ENCODE results near the gene PNKD.

Gene PNKD

DNA sequence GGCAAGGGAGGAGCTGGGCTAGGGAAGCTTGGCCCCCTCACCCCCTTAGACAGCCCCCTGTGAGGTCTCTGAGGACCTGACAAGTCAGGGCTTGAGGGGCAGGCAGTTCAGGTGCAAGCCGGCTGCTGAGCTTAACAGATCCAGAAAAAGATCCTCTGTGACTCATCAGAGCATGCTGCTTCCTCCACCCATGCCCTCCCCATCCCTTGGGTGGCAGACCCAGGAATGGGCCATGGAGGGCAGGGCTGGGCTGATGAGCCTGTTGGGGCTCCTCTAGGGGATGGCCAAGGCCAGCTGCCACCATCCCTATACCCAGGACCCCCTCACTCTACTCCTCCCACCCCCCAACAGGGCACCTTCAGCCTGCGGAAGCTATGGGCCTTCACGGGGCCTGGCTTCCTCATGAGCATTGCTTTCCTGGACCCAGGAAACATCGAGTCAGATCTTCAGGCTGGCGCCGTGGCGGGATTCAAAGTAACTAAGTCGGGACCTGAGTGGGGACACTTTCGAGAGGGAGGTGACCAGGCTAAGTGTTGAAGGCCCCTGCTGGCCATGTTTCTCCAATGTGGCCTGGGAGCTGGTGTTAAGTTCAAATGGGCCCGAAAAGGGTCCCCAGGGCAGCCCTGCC lies 113.7 kb downstream of the PNKD start:
- no peak for DNase-seq

DNA sequence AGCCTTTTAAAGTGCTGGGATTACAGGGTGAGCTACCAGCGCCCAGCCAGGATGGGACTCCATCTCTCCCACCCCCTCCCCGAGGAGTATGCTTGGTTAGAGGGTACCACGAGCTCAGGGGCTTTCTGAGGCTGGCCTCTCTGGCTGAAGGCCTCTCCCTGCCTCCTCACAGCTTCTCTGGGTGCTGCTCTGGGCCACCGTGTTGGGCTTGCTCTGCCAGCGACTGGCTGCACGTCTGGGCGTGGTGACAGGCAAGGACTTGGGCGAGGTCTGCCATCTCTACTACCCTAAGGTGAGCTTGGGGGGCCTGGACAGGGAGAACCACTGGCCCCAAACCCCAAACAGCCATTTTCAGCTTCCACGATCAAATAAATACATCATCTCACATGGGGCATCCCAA lies 114.7 kb downstream of the PNKD start:
- DNase-seq: no peak

DNA sequence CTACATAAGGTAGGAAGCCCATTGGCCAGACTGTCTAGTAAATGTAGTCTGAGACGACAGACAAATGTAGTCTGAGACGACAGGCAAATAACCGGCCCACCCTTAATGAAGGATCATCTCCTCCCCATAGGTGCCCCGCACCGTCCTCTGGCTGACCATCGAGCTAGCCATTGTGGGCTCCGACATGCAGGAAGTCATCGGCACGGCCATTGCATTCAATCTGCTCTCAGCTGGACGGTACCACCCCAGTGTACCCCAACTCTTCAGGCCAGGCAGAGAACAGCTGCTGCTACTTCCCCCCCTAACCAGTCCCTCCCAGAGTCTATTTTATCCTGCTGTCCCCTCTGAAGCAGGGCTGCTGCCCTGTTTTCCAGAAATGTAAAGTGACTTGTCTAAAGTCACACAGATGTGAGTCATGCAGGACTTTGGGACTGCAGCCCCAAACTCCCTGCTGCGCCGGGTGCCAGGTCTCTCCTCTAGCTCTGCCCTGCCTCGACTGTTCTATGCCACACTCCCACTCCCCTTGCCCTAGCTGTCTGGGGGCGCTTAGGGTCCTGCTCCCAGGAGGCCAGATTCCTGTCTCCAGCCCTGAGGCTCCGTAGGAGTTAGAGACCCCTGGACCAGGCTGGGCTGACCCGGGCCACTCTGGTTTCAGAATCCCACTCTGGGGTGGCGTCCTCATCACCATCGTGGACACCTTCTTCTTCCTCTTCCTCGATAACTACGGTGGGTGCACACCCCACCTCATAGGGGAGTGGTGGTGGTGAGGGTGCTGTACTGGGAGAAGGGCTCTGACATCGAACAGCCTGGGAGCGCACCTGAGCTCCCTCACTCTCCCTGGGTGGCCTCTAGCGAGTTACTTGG lies 116.4 kb downstream of the PNKD start:
- DNase-seq: no peak

DNA sequence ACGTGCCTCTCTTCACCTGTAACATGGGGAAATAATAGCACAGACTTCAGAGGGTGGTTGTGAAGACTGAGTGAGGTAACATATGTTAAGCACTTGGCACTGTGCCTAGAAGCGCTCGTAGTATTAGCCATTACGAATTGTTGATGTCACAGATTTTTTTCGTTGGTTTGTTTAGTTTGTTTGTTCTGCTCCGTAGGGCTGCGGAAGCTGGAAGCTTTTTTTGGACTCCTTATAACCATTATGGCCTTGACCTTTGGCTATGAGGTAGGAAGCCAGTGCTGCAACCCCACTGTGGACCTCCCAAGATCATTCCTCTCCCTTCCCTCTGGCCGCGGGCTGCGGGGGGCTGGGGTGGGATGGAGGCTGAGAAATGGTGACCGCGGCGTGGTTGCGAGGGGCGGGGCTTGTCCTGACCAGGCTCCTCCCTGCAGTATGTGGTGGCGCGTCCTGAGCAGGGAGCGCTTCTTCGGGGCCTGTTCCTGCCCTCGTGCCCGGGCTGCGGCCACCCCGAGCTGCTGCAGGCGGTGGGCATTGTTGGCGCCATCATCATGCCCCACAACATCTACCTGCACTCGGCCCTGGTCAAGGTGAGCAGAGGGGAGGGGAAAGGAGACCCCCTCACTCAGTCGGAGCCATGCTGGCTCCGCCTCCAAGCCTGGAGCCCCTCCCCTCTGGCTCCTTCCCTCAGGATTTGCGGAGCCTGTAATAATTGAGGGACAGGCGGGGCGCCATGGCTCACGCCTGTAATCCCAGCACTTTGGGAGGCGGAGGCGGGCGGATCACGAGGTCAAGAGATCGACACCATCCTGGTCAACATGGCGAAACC lies 117.3 kb downstream of the PNKD start:
- DNase-seq: peak; percentile 66

DNA sequence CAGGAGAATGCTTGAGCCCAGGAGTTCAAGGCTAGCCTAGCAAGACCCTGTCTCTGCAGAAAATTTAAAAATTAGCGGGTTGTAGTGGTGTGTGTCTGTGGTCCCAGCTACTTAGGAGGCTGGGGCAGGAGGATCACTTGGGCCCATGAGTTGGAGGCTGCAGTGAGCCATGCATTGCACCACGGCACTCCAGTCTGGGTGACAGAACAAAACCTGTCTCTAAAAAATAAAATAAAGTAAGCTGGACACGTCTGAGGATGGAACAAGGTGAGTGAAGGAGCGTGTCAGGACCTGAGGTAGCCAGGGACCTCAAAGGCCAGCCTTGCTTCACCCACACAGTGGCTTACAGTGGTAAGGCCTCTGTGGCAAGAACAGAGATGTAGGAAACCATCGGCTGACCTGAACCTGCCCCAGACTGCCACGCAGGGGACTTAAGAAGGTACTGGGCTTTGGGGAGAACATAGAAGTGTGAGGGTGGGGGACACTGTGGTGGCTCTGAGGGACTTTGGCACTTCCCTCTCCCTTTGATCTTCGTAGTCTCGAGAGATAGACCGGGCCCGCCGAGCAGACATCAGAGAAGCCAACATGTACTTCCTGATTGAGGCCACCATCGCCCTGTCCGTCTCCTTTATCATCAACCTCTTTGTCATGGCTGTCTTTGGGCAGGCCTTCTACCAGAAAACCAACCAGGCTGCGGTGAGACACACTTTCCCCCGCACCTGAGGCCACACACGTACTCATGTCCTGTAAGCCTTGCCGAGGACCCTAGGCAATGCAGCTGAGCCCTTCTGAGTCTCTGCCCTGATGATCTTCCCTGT lies 119.2 kb downstream of the PNKD start:
- no peak for DNase-seq

DNA sequence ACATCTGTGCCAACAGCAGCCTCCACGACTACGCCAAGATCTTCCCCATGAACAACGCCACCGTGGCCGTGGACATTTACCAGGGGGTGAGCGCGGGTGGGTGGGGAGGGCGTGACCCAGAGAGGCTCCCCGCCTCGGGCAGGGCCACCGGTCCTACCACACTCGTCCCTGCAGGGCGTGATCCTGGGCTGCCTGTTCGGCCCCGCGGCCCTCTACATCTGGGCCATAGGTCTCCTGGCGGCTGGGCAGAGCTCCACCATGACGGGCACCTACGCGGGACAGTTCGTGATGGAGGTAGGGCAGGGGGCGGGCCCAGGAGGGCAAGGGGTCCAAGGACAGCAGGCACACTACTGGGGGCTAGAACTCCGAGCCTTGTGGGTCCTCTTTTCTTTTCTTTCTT lies 120.9 kb downstream of the PNKD start:
- DNase-seq: no peak

DNA sequence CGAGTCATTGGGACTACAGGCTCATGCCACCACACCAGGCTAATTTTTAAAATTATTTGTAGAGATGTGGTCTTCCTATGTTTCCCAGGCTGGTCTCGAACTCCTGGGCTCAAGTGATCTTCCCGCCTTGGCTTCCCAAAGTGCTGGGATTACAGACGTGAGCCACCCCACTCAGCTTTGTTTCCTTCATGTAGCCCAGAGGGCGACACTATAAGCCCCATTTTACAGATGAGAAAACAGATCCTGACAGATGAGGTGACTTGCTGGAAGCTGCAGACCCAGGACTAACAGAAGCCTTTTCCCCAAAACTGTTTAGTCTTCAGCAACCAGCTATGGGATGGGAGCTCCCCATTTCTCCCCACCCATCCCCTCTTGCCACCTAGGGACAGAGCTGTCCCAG lies 122.1 kb downstream of the PNKD start:
- no peak for DNase-seq

DNA sequence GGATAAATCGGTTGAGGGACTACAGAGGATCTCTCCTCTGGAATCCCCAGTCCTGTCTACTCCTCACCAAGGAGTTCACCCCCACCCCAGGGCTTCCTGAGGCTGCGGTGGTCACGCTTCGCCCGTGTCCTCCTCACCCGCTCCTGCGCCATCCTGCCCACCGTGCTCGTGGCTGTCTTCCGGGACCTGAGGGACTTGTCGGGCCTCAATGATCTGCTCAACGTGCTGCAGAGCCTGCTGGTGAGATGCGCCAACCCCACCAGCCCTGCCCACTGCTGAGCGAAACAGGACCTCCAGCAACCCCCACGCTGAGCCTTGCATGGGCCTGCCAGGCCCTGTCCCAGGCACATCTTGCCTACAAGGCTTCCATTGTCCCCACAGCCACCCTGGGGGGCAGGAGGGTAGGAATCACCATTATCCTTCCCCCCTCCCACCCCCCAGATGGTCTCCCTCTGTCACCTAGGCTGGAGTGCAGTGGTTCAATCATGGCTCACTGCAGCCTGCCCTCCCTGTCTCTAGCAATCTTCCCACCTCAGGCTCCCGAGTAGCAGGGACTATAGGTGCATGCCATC lies 122.7 kb downstream of the PNKD start:
- DNase-seq: no peak

DNA sequence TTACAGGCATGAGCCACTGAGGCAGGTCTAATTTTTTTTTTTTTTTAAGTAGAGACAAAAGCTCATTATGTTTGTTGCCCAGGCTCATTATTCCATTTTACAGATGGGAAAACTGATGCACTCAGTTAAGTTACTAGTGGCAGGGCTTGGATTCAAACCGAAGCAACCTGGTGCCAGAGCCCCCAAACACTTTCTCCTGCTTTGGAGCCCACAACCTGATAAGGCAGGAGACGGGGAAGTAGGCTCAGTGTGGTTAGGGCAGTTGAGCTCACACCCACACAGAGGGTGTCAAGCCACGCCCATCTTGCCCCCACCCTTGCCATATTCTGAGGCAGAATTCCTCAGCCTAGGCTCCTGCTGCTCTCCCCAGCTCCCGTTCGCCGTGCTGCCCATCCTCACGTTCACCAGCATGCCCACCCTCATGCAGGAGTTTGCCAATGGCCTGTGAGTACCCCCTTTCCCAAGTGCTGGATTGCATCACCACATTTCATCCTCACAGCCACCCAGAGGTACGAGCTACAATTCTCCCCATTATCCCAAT lies 123.5 kb downstream of the PNKD start:
- no peak for DNase-seq

DNA sequence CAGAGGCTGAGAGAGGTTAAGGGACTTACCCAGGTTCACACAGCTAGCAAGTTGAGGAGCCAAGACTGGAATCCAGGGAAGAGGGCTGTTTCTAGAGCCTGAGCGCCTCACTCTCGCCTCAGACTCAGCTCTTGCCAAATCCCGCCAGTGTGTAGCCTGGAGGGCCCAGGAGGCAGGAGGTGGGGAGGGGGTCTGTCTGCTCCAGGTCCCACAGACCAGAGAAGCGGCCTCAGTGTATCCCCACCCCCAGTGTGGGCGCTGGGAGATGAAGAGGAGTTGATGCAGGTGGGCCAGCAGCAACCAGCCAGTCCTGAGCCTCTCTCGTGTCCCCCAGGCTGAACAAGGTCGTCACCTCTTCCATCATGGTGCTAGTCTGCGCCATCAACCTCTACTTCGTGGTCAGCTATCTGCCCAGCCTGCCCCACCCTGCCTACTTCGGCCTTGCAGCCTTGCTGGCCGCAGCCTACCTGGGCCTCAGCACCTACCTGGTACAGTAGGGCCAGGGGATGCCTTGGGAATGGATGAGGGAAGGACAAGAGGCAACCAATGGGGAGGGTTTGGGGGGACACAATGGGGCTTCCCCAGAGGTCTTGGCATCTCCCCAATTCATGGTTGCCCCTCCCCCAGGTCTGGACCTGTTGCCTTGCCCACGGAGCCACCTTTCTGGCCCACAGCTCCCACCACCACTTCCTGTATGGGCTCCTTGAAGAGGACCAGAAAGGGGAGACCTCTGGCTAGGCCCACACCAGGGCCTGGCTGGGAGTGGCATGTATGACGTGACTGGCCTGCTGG lies 124.2 kb downstream of the PNKD start:
- no peak for DNase-seq

DNA sequence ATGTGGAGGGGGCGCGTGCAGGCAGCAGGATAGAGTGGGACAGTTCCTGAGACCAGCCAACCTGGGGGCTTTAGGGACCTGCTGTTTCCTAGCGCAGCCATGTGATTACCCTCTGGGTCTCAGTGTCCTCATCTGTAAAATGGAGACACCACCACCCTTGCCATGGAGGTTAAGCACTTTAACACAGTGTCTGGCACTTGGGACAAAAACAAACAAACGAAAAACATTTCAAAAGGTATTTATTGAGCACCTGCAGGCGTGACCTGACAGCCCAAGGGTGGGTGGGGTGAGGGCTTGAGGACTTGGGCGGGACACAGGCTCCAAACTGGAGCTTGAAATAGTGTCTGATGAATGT lies 124.7 kb downstream of the PNKD start:
- DNase-seq: no peak

DNA sequence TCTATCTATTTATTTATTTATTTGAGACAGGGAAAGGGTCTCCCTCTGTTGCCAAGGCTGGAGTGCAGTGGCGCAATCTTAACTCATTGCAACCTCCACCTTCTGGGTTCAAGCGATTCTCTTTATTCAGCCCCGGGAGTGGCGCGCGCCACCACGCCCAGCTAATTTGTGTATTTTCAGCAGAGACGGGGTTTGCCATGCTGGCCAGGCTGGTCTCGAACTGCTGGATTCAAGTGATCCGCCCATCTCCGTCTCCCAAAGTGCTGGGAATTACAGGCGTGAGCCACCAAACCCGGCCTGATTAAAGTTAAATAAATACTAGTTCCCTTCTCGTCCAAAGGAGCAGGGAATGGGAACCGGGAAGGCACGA lies 125.1 kb downstream of the PNKD start:
- peak; percentile 51 for DNase-seq

DNA sequence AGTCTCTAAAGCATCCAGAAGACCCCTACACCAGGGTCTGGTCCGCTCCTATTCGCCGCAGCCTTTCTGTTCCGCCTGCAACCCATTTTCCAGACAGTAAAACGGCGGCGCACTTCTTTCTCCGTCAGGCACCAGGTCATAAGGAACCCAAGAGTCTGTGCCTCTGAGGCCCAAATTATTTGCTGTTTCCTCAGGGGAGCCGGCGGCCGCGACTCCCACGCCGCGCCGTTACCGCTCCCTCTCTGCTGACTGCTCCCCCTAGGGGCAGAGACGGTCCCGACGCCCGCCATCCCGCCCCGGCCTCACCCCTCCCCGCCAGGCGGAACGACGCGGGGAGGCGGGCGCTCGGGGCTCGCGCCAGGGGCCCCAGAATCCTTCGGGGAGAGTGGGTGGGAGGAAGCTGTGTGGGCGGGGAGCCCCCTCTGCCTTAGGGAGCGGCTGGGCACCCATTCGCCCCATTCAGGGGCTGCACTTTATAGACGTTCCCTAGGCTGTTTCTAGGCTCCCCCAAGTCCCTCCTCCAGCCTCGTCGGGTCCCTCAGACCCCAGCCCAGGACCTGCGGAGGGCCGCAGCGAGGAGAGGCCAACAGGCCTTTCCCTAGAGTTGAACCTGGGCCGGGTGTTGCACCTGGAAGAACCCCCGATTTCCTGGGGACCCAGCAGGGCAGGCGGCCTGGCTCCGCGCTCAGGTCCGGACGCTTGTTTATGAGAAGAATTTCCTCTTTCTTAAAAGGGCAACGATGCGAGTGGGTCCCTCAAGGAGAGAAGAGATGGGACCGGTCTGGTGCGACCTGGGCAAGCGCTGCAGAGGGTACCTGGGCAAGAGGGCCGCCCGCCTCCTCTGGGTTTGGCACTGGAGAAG lies 125.7 kb downstream of the PNKD start:
- DNase-seq: peak; percentile 96
